Liver (tissue), 2 donors: ENCODE measurements around the gene SP140L.

Experiments
- TF ChIP-seq, protein P1 (sequence below): fragments of 150-350 bp; IDR thresholded peaks from 2 replicates; pipeline ENCODE4 v1.5.1; 2017; ENCODE audit warnings: improper control_type of control experiment, low read depth, low read length; ENCODE audit not compliant: missing input control
- TF ChIP-seq, protein P2 (sequence below): IDR thresholded peaks from 2 replicates; pipeline ENCODE4 v1.6.1; 2016; ENCODE audit warnings: antibody characterized with exemption, mild to moderate bottlenecking
- donor health status: healthy.

DNA sequence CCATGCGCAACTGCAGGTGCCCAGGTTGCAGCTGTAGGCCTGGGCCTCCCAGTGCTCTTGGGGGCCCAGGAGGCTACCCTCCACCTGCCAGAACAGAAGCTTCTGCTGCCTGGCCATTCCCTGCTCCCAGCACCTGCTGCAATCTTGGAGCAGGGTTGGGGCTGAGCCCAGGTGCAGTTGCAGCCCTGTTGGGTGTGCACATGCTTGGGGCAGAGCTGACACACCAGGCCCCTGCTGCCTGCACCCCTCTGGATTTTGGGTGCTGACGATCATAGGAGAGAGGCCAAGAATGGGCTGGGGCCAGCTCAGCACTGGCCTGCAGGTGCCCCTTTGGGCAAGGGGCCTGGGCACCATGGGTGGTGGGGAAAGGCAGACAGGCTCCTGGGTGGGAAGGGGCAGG, 20.5 kb upstream of the SP140L start:
- TF ChIP-seq, protein P1, sequence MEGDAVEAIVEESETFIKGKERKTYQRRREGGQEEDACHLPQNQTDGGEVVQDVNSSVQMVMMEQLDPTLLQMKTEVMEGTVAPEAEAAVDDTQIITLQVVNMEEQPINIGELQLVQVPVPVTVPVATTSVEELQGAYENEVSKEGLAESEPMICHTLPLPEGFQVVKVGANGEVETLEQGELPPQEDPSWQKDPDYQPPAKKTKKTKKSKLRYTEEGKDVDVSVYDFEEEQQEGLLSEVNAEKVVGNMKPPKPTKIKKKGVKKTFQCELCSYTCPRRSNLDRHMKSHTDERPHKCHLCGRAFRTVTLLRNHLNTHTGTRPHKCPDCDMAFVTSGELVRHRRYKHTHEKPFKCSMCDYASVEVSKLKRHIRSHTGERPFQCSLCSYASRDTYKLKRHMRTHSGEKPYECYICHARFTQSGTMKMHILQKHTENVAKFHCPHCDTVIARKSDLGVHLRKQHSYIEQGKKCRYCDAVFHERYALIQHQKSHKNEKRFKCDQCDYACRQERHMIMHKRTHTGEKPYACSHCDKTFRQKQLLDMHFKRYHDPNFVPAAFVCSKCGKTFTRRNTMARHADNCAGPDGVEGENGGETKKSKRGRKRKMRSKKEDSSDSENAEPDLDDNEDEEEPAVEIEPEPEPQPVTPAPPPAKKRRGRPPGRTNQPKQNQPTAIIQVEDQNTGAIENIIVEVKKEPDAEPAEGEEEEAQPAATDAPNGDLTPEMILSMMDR = no peak
- TF ChIP-seq, protein P2, sequence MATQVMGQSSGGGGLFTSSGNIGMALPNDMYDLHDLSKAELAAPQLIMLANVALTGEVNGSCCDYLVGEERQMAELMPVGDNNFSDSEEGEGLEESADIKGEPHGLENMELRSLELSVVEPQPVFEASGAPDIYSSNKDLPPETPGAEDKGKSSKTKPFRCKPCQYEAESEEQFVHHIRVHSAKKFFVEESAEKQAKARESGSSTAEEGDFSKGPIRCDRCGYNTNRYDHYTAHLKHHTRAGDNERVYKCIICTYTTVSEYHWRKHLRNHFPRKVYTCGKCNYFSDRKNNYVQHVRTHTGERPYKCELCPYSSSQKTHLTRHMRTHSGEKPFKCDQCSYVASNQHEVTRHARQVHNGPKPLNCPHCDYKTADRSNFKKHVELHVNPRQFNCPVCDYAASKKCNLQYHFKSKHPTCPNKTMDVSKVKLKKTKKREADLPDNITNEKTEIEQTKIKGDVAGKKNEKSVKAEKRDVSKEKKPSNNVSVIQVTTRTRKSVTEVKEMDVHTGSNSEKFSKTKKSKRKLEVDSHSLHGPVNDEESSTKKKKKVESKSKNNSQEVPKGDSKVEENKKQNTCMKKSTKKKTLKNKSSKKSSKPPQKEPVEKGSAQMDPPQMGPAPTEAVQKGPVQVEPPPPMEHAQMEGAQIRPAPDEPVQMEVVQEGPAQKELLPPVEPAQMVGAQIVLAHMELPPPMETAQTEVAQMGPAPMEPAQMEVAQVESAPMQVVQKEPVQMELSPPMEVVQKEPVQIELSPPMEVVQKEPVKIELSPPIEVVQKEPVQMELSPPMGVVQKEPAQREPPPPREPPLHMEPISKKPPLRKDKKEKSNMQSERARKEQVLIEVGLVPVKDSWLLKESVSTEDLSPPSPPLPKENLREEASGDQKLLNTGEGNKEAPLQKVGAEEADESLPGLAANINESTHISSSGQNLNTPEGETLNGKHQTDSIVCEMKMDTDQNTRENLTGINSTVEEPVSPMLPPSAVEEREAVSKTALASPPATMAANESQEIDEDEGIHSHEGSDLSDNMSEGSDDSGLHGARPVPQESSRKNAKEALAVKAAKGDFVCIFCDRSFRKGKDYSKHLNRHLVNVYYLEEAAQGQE = no peak
